WTC11 (cell line): Measurements from ENCODE around the gene AK3. TPM values are rescaled to one million over a fixed set of nuclear protein-coding genes. Genes with fewer than 3 reads are reported as not detected.

Experiments used
- ATAC-seq: fragments of 200-7000 bp; cut with Tn5 transposase; 2 replicates; pipeline ENCODE4 v1.10.0; 2021; ENCODE audit warnings: mild to moderate bottlenecking, moderate library complexity
- CTCF ChIA-PET: fragments of 300-600 bp; sonication (Branson Sonifier 250); formaldehyde crosslinking; loops from one replicate; lab custom pipeline; 2021; ENCODE audit warnings: antibody characterized with exemption; lab: Charles Lee
- POLR2A ChIA-PET: fragments of 350-600 bp; sonication (Branson Sonifier 250); formaldehyde crosslinking; loops from one replicate; lab custom pipeline; 2021; ENCODE audit warnings: antibody characterized with exemption; lab: Charles Lee
- DNase-seq: peaks from one replicate; pipeline ENCODE4 v3.0.0; 2021; ENCODE audit warnings: low spot score
- H3K27ac Mint-ChIP-seq: 2 replicates; pipeline ENCODE4 v1.8.0; 2021; ENCODE audit warnings: mixed read lengths
- H3K27me3 Mint-ChIP-seq: 2 replicates; pipeline ENCODE4 v1.8.0; 2021; ENCODE audit warnings: low read depth, mild to moderate bottlenecking, moderate library complexity, mixed read lengths
- H3K36me3 Mint-ChIP-seq: 2 replicates; pipeline ENCODE4 v1.8.0; 2021; ENCODE audit warnings: mixed read lengths
- H3K4me1 Mint-ChIP-seq: 2 replicates; pipeline ENCODE4 v1.8.0; 2022; ENCODE audit warnings: mixed read lengths
- H3K4me3 Mint-ChIP-seq: 2 replicates; pipeline ENCODE4 v1.8.0; 2021; ENCODE audit warnings: mild to moderate bottlenecking, moderate library complexity, mixed read lengths
- H3K9me3 Mint-ChIP-seq: 2 replicates; pipeline ENCODE4 v1.8.0; 2021; ENCODE audit warnings: mixed read lengths
- ATF3 ChIP-seq: sonication (generic); formaldehyde crosslinking; conservative IDR thresholded peaks from 2 replicates; pipeline ENCODE4 v1.8.1; 2022; ENCODE audit warnings: mild to moderate bottlenecking, missing genetic modification reagents
- CREM ChIP-seq: sonication (generic); formaldehyde crosslinking; IDR thresholded peaks from 2 replicates; pipeline ENCODE4 v1.8.1; 2022; ENCODE audit warnings: mild to moderate bottlenecking, missing genetic modification reagents, moderate library complexity
- CTCF ChIP-seq: fragments of 200-600 bp; IDR thresholded peaks from 2 replicates; pipeline ENCODE4 v1.8.0; 2022; ENCODE audit warnings: antibody characterized with exemption
- E2F5 ChIP-seq: sonication (generic); formaldehyde crosslinking; IDR thresholded peaks from 2 replicates; pipeline ENCODE4 v1.8.1; 2022; ENCODE audit warnings: mild to moderate bottlenecking, moderate library complexity, missing genetic modification reagents
- ETV6 ChIP-seq: sonication (generic); formaldehyde crosslinking; IDR thresholded peaks from 2 replicates; pipeline ENCODE4 v1.8.1; 2022; ENCODE audit warnings: mild to moderate bottlenecking, missing genetic modification reagents
- GRHL2 ChIP-seq: fragments of 250-450 bp; sonication (Bioruptor Pico); IDR thresholded peaks from 2 replicates; pipeline ENCODE4 v1.8.0; 2022; ENCODE audit warnings: mild to moderate bottlenecking, moderate library complexity; ENCODE audit not compliant: insufficient replicate concordance, severe bottlenecking
- MAX ChIP-seq: sonication (generic); formaldehyde crosslinking; IDR thresholded peaks from 2 replicates; pipeline ENCODE4 v1.8.0; 2022; ENCODE audit warnings: mild to moderate bottlenecking, missing genetic modification reagents
- TP53 ChIP-seq: sonication (generic); formaldehyde crosslinking; IDR thresholded peaks from 2 replicates; pipeline ENCODE4 v1.8.1; 2023; ENCODE audit warnings: mild to moderate bottlenecking, missing genetic modification reagents
- ZMAT4 ChIP-seq: fragments of 250-450 bp; sonication (Bioruptor Pico); IDR thresholded peaks from 2 replicates; pipeline ENCODE4 v1.9.0; 2021; ENCODE audit warnings: mild to moderate bottlenecking
- ZNF121 ChIP-seq: sonication (generic); formaldehyde crosslinking; IDR thresholded peaks from 2 replicates; pipeline ENCODE4 v1.8.0; 2023; ENCODE audit warnings: missing genetic modification reagents
- ZNF263 ChIP-seq: sonication (generic); formaldehyde crosslinking; IDR thresholded peaks from 2 replicates; pipeline ENCODE4 v1.8.1; 2022; ENCODE audit warnings: low read depth, mild to moderate bottlenecking, moderate library complexity, missing genetic modification reagents
- ZNF396 ChIP-seq: fragments of 250-450 bp; sonication (Bioruptor Pico); IDR thresholded peaks from 2 replicates; pipeline ENCODE4 v1.8.0; 2021; ENCODE audit warnings: mild to moderate bottlenecking, moderate library complexity, borderline replicate concordance
- ZNF532 ChIP-seq: fragments of 250-450 bp; sonication (Bioruptor Pico); IDR thresholded peaks from 2 replicates; pipeline ENCODE4 v1.9.0; 2021; ENCODE audit warnings: mild to moderate bottlenecking, borderline replicate concordance
- total RNA-seq: library from RNA; stranded (reverse); gene quantifications from 3 replicates; pipeline ENCODE4 v1.2.3, GENCODE V29; 2021

The AK3 gene
- total RNA-seq, 1 experiment from 2014 or later, result 28.5 TPM

- POLR2A ChIA-PET, result no interaction called here
- H3K27ac Mint-ChIP-seq, result peak overlapping the region; percentile 46
Observed at GRCh38 chr9:4762886-4763541, 22.0 kb upstream of the AK3 start.

More at GRCh38 chr9:4762886-4763541, 22.0 kb upstream of the AK3 start:
- Mint-ChIP-seq H3K4me3 (peak overlapping the region; percentile 56), H3K9me3 (0 out of 2 replicates have a peak, but pooled peaks cover 3% of the 10 kb centered on the region), H3K27me3 (no peaks in the 10 kb centered on the region), H3K36me3 (no peaks in the 10 kb centered on the region)
- CTCF ChIA-PET, result interaction anchor here (0.6 to 2.9 kb wide), 29 partner anchors 10 to 837 kb away, joined by 3 to 24 read pairs (median 4); partner anchors contain the start of genes AK3, CD274, JAK2 and PLPP6
- peak; percentile 89 for ATAC-seq
- TF ChIP-seq ETV6 (CRISPR knock-in tag) (0 out of 2 replicates have a peak, but pooled peaks have one; percentile 19), ZNF263 (no peak), TP53 (CRISPR knock-in tag) (no peak), ATF3 (CRISPR knock-in tag) (no peak), ZMAT4 (CRISPR knock-in tag) (no peak), MAX (CRISPR knock-in tag) (0 out of 2 replicates have a peak, but pooled peaks have one; percentile 25), ZNF532 (CRISPR knock-in tag) (no peak), CTCF (peak; percentile 10; the same call in 1 of the 2 replicates), CREM (CRISPR knock-in tag) (no peak), E2F5 (no peak), GRHL2 (CRISPR knock-in tag) (no peak), ZNF396 (CRISPR knock-in tag) (no peak), ZNF121 (CRISPR knock-in tag) (peak; percentile 64; the same call in 1 of the 2 replicates)
- TF ChIP-seq, all 79 proteins: peak for 4
- DNase-seq, result peak; percentile 52
- H3K4me1 Mint-ChIP-seq, result peaks cover 15% of the 10 kb centered on the region
